Measurements from ENCODE around the gene ALG1L2. TPM values are rescaled to one million over a fixed set of nuclear protein-coding genes. Genes with fewer than 3 reads are reported as not detected.
"Not testable (repeated sequence)": the region's sequence is repeated elsewhere in the genome, so short reads cannot be mapped to it uniquely, and the experiment has no call there.

ALG1L2 gene
- total RNA-seq, 4 donors from 2014 or later = not detected

DNA sequence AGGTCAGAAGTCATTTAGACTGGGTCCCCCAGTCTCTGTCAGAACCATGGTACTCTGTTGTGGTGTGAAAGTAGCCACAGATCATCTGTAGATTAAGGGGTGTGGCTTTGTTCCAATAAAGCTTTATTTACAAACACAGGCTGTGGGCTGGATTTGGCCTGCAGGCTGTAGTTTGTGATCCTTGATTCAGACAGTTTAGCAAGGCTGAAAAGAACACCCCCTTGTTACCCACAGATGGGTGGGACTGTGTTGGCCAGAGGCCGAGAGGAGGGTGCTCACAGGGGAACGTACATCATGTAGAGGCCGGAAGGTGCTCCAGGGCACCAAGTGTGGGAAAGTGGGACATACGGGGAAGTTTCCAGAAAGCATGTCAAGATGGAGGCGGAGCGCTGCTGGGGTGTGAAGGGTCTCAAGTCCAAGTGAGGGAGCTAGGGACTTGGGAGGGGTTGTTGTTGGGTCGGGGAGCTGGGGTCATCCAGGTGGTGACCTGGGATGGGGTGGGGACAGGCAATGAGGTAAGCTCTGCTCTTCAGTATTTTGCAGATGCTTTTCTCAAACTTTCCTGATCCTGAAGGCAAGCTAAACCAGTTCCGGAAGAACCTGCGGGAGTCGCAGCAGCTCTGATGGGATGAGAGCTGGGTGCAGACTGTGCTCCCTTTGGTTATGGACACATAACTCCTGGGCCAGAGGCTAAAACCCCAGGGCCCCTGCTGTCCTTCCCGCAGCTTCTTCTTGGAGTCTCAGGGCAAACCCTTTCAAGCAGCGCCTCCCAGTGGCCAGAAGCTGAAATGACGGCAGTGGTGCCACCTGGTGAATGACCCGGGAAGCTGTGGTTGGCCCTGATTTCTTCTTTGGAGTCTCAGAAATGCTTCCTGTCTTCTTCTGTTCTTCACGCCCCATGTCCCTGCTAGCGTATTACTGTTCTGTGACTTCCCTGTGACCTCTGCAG, 16.3 kb downstream of the ALG1L2 start:
- peak in 1 of 2 donors; percentile 25 for TF ChIP-seq CTCF (IDR thresholded peaks at IDR 0.05)
- 42% methylated on average over 15 of the region's 16 CpGs for WGBS
- not testable (repeated sequence) for H3K27me3 ChIP-seq; H3K27ac ChIP-seq; H3K9me3 ChIP-seq; H3K4me3 ChIP-seq; H3K36me3 ChIP-seq; DNase-seq (ENCODE audit: low spot score in 2 of 2)
- H3K4me1 ChIP-seq = peaks cover 22% of the 10 kb centered on the region

DNA sequence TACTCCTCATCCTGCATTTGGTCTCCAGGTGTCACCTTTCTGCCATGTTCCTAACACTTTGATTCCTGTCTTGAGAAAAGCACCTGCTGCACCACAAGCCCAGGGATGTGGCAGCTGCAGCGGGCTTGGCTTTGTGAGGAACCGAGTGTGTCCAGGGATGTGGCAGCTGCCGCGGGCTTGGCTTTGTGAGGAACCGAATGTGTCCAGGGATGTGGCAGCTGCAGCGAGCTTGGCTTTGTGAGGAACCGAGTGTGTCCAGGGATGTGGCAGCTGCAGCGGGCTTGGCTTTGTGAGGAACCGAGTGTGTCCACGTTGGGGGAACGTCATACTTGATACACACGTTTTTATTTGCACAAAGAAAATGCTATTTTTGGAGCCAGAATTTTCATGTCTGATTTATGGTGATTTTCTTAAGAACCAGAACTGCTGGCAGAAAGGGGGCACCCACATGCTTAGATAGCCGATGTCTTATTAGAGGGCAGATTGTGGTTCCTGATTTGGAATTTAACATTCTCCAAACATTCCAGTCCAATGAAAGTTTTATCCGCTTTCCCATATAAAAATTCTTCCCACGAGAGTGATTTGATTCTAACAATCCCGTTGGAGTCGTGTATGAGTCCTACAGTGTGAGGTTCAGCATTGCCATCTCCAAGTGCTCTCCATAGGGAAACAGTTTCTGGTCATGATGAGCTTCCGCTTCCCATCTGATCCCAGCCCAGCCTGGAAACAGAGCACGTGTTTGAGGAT, 17.2 kb downstream of the ALG1L2 start:
- H3K36me3 ChIP-seq; H3K27me3 ChIP-seq; H3K27ac ChIP-seq; H3K4me3 ChIP-seq; H3K9me3 ChIP-seq; DNase-seq (ENCODE audit: low spot score in 2 of 2): not testable (repeated sequence)
- peaks cover 19% of the 10 kb centered on the region for H3K4me1 ChIP-seq
- 74% methylated on average over 19 of the region's 19 CpGs for WGBS

GRCh38 chr3:130102545-130102944, 20.9 kb downstream of the ALG1L2 start:
- DNase-seq (ENCODE audit: low spot score in 2 of 2); H3K4me1 ChIP-seq: not testable (repeated sequence)
- WGBS = 98% methylated on average over 6 of the region's 19 CpGs

DNA sequence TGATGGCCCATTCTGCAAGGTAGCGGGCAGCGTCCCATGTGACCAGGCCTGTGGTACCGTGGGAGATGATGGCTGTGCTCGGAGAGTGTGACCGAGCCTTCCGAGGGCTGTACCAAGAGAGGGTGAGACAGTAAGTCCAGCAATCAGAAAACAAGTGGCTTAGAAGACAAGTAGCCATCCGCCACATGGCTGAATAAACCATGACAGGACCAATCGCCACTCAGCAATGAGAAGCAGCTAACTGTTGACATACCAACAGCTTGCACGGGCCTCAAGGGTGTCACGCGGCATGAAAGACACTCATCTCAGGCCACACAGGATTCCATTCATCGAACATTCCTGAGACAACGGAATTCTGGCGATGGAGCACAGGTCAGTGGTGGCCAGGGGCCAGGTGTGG, 22.6 kb downstream of the ALG1L2 start:
- WGBS = 88% methylated on average over 14 of the region's 14 CpGs
- not testable (repeated sequence) for H3K27me3 ChIP-seq; H3K9me3 ChIP-seq; H3K4me3 ChIP-seq; DNase-seq (ENCODE audit: low spot score in 2 of 2); H3K4me1 ChIP-seq; H3K36me3 ChIP-seq; H3K27ac ChIP-seq

More at GRCh38 chr3:130102545-130102944, 20.9 kb downstream of the ALG1L2 start:
- H3K9me3 ChIP-seq, H3K4me3 ChIP-seq, H3K27ac ChIP-seq, H3K36me3 ChIP-seq, H3K27me3 ChIP-seq: not testable (repeated sequence)

GRCh38 chr3:130107333-130107995, 25.8 kb downstream of the ALG1L2 start:
- not testable (repeated sequence) for H3K4me3 ChIP-seq; DNase-seq (ENCODE audit: low spot score in 2 of 2); H3K9me3 ChIP-seq; H3K4me1 ChIP-seq; H3K27me3 ChIP-seq; H3K36me3 ChIP-seq; H3K27ac ChIP-seq
- WGBS = 74% methylated on average over 7 of the region's 13 CpGs

DNA sequence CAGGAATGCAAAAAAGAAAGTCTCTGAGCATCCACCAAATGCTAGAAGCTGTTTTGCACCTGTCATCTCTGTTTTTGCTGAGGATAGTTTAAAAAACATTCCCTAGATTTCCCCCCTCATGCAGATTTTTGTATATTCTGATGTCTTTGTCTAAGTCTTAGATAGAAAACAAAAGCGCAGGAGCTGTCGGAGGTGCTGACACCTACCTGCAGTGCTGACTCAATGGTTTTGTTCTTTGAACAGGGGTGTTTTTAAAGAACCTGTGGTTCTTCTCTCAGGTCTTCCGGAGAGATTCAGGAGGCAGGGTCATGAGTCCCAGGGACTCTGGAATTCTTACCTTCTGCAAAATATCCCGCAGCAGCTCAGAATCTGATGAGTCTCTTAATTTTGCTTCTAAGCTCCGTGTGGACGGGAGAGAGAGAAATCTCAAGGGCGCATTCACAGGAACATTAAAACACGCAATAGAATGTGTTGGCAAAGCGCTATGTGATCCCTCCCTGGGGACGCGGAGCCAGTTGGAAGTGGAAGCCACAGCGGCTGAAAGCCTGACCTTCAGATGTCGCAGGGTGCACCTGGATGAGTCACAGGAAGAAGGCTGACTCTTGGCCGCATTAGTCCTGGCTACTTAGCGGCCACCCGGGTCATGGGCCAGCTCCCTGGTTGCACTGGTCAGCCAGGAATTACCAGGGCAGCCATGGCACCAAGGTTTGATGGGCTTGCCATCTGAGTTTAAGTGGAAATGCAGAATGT, 27.4 kb downstream of the ALG1L2 start:
- 90% methylated on average over 16 of the region's 16 CpGs for WGBS

GRCh38 chr3:130110386-130111169, 28.9 kb downstream of the ALG1L2 start:
- 6% methylated on average over 13 of the region's 19 CpGs for WGBS
- H3K4me3 ChIP-seq = peak overlapping the region; percentile 85
- H3K9me3 ChIP-seq; H3K36me3 ChIP-seq; H3K27me3 ChIP-seq; DNase-seq (ENCODE audit: low spot score in 2 of 2): not testable (repeated sequence)
- peak overlapping the region; percentile 67 for H3K27ac ChIP-seq
- peaks cover 12% of the 10 kb centered on the region for H3K4me1 ChIP-seq

More for the DNA sequence above, 27.4 kb downstream of the ALG1L2 start:
- H3K9me3 ChIP-seq; H3K4me3 ChIP-seq; H3K27ac ChIP-seq; H3K36me3 ChIP-seq; H3K27me3 ChIP-seq; DNase-seq (ENCODE audit: low spot score in 2 of 2): not testable (repeated sequence)
- peaks cover 12% of the 10 kb centered on the region for H3K4me1 ChIP-seq
